ENCODE data around the gene TTF2. TPM values are rescaled to one million over a fixed set of nuclear protein-coding genes. Genes with fewer than 3 reads are reported as not detected.
A peak's percentile ranks its signal among the peaks of the same experiment; 100 is the strongest.

Gene TTF2
- total and polyA plus RNA-seq, 7 experiments from 2014 or later: 9.1 to 74.4 (median 32.6) TPM

- Histone ChIP-seq H3K27me3 (ENCODE audit: control insufficient read depth in 2 of 2, insufficient read depth in 2 of 2, low read length in 2 of 2) (no peaks in the 10 kb centered on the region), H3K4me3 (ENCODE audit: low read length) (peak within 1 kb of the TSS; percentile 97), H3K36me3 (ENCODE audit: control insufficient read depth in 2 of 3, insufficient read depth in 3 of 3, low read length in 3 of 3) (peaks cover 0 to 5% (median 0%) of the 10 kb centered on the region in 3 experiments), H3K9me3 (ENCODE audit: control insufficient read depth in 2 of 3, low read length in 3 of 3) (no peaks in the 10 kb centered on the region), H3K4me1 (ENCODE audit: control insufficient read depth in 2 of 2, insufficient read depth in 2 of 2, low read length in 2 of 2) (peaks cover 0 to 4% of the 10 kb centered on the region in 2 donors), H3K27ac (ENCODE audit: low read depth, low read length) (peak within 1 kb of the TSS; percentile 61)
- Mint-ChIP-seq H3K4me1 (peaks cover 0 to 13% (median 4%) of the 10 kb centered on the region in 7 donors), H3K9me3 (no peaks in the 10 kb centered on the region), H3K36me3 (no peaks in the 10 kb centered on the region), H3K27me3 (peaks cover 2 to 19% (median 5%) of the 10 kb centered on the region in 5 donors), H3K4me3 (peak within 1 kb of the TSS; percentile 83 to 90 (median 87)), H3K27ac (peak within 1 kb of the TSS in 6 of 9 donors; percentile 4 to 81 (median 43))
- intact Hi-C loops (cut with micrococcal nuclease): loop anchor here (1.0 to 10.0 kb wide), 11 partner anchors 61 to 776 kb away; partner anchors contain the start of genes TENT5C (in 2 of the 2), TTF2 (in 2 of the 2) and MAN1A2 (in 1 of the 2)
- ChIA-PET CTCF (interaction anchor here (1.0 to 1.4 kb wide), 2 partner anchors 12 to 384 kb away, joined by 3 to 4 read pairs; no protein-coding TSS in a partner anchor), POLR2A (no interaction called here)
- ATAC-seq (peak; percentile 90), DNase-seq (peak; percentile 64 to 81 (median 74))
These were observed 61.6 kb downstream of the TTF2 start, which contains the start of gene TRIM45 for GRCh38 chr1:117121589-117122329. Gene TRIM45, minus strand, starts transcription at chr1:117121749. Its CDS starts 548 bp downstream, at chr1:117121201.

GRCh38 chr1:117122330-117123025, 62.4 kb downstream of the TTF2 start:
- ATAC-seq (no peak), DNase-seq (no peak)
- H3K4me3 Mint-ChIP-seq: peak overlapping the region; percentile 83 to 90 (median 87)
- CTCF ChIA-PET: interaction anchor here (0.7 to 1.4 kb wide), 4 partner anchors 13 to 983 kb away, joined by 3 to 4 read pairs (median 3); no protein-coding TSS in a partner anchor
- peaks cover 0 to 13% (median 4%) of the 10 kb centered on the region in 7 donors for H3K4me1 Mint-ChIP-seq
- H3K36me3 Mint-ChIP-seq: no peaks in the 10 kb centered on the region
- H3K27me3 Mint-ChIP-seq: peaks cover 5 to 23% (median 9%) of the 10 kb centered on the region in 5 donors
- no peaks in the 10 kb centered on the region for H3K9me3 ChIP-seq (ENCODE audit: control insufficient read depth in 2 of 3, low read length in 3 of 3)
- peak overlapping the region; percentile 97 for H3K4me3 ChIP-seq (ENCODE audit: low read length)
- no peak overlapping the region for H3K27ac ChIP-seq (ENCODE audit: low read depth, low read length)
- intact Hi-C loops (cut with micrococcal nuclease): loop anchor here (1.0 to 10.0 kb wide), 9 partner anchors 138 to 775 kb away; partner anchors contain the start of genes TENT5C (in 2 of the 2) and MAN1A2 (in 1 of the 2)
- H3K9me3 Mint-ChIP-seq: no peaks in the 10 kb centered on the region
- POLR2A ChIA-PET: no interaction called here
- H3K27me3 ChIP-seq (ENCODE audit: control insufficient read depth in 2 of 2, insufficient read depth in 2 of 2, low read length in 2 of 2): no peaks in the 10 kb centered on the region
- H3K27ac Mint-ChIP-seq: peak overlapping the region in 1 of 9 donors; percentile 56
- H3K36me3 ChIP-seq (ENCODE audit: control insufficient read depth in 2 of 3, insufficient read depth in 3 of 3, low read length in 3 of 3): peaks cover 0 to 5% (median 0%) of the 10 kb centered on the region in 3 experiments
- H3K4me1 ChIP-seq (ENCODE audit: control insufficient read depth in 2 of 2, insufficient read depth in 2 of 2, low read length in 2 of 2): peaks cover 0 to 4% of the 10 kb centered on the region in 2 donors

GRCh38 chr1:117123274-117123673, 63.1 kb downstream of the TTF2 start:
- intact Hi-C loops (cut with micrococcal nuclease): loop anchor here (2.0 to 10.0 kb wide), 8 partner anchors 138 to 774 kb away; partner anchors contain the start of genes TENT5C (in 2 of the 2) and MAN1A2 (in 1 of the 2)
- Histone ChIP-seq H3K27me3 (ENCODE audit: control insufficient read depth in 2 of 2, insufficient read depth in 2 of 2, low read length in 2 of 2) (no peaks in the 10 kb centered on the region), H3K36me3 (ENCODE audit: control insufficient read depth in 2 of 3, insufficient read depth in 3 of 3, low read length in 3 of 3) (peaks cover 0 to 5% (median 0%) of the 10 kb centered on the region in 3 experiments), H3K27ac (ENCODE audit: low read depth, low read length) (no peak overlapping the region), H3K4me1 (ENCODE audit: control insufficient read depth in 2 of 2, insufficient read depth in 2 of 2, low read length in 2 of 2) (peaks cover 0 to 4% of the 10 kb centered on the region in 2 donors), H3K9me3 (ENCODE audit: control insufficient read depth in 2 of 3, low read length in 3 of 3) (no peaks in the 10 kb centered on the region), H3K4me3 (ENCODE audit: low read length) (no peak overlapping the region)
- H3K9me3 Mint-ChIP-seq: no peaks in the 10 kb centered on the region
- no peaks in the 10 kb centered on the region for H3K36me3 Mint-ChIP-seq
- H3K27ac Mint-ChIP-seq: no peak overlapping the region
- H3K4me1 Mint-ChIP-seq: peaks cover 0 to 13% (median 4%) of the 10 kb centered on the region in 7 donors
- ATAC-seq (no peak), DNase-seq (no peak)
- POLR2A ChIA-PET: no interaction called here
- CTCF ChIA-PET: interaction anchor here (1.4 kb wide), 2 partner anchors 13 to 246 kb away, joined by 3 to 4 read pairs; no protein-coding TSS in a partner anchor
- H3K27me3 Mint-ChIP-seq: peaks cover 2 to 29% (median 9%) of the 10 kb centered on the region in 5 donors
- H3K4me3 Mint-ChIP-seq: peak overlapping the region in 9 of 10 donors; percentile 3 to 86 (median 53)

- H3K9me3 Mint-ChIP-seq: no peaks in the 10 kb centered on the region
- peaks cover 5 to 34% (median 9%) of the 10 kb centered on the region in 5 donors for H3K27me3 Mint-ChIP-seq
- no peak overlapping the region for H3K27ac Mint-ChIP-seq
- H3K9me3 ChIP-seq (ENCODE audit: control insufficient read depth in 2 of 3, low read length in 3 of 3): no peaks in the 10 kb centered on the region
- H3K4me1 ChIP-seq (ENCODE audit: control insufficient read depth in 2 of 2, insufficient read depth in 2 of 2, low read length in 2 of 2): peaks cover 0 to 4% of the 10 kb centered on the region in 2 donors
- intact Hi-C loops (cut with micrococcal nuclease): loop anchor here (5.0 to 10.0 kb wide), 6 partner anchors 140 to 773 kb away; partner anchors contain the start of gene TENT5C (in 1 of the 2)
- H3K36me3 ChIP-seq (ENCODE audit: control insufficient read depth in 2 of 3, insufficient read depth in 3 of 3, low read length in 3 of 3): peaks cover 0 to 5% (median 0%) of the 10 kb centered on the region in 3 experiments
- ChIA-PET CTCF (interaction anchor here (0.6 to 1.4 kb wide), 3 partner anchors 10 to 397 kb away, joined by 3 read pairs; no protein-coding TSS in a partner anchor), POLR2A (no interaction called here)
- peaks cover 0 to 13% (median 9%) of the 10 kb centered on the region in 7 donors for H3K4me1 Mint-ChIP-seq
- no peak overlapping the region for H3K4me3 ChIP-seq (ENCODE audit: low read length)
- no peaks in the 10 kb centered on the region for H3K36me3 Mint-ChIP-seq
- H3K27ac ChIP-seq (ENCODE audit: low read depth, low read length): no peak overlapping the region
- no peaks in the 10 kb centered on the region for H3K27me3 ChIP-seq (ENCODE audit: control insufficient read depth in 2 of 2, insufficient read depth in 2 of 2, low read length in 2 of 2)
- ATAC-seq: no peak
- DNase-seq: no peak
- no peak overlapping the region for H3K4me3 Mint-ChIP-seq
These were observed 64.5 kb downstream of the TTF2 start for GRCh38 chr1:117124661-117125060.

GRCh38 chr1:117127795-117128194, 67.7 kb downstream of the TTF2 start:
- POLR2A ChIA-PET: no interaction called here
- H3K36me3 Mint-ChIP-seq: no peaks in the 10 kb centered on the region

More at GRCh38 chr1:117127795-117128194, 67.7 kb downstream of the TTF2 start:
- peaks cover 5 to 31% (median 9%) of the 10 kb centered on the region in 5 donors for H3K27me3 Mint-ChIP-seq
- DNase-seq: no peak
- H3K9me3 Mint-ChIP-seq: no peaks in the 10 kb centered on the region
- no peak overlapping the region for H3K4me3 ChIP-seq (ENCODE audit: low read length)
- no peaks in the 10 kb centered on the region for H3K4me1 ChIP-seq (ENCODE audit: control insufficient read depth in 2 of 2, insufficient read depth in 2 of 2, low read length in 2 of 2)
- H3K27ac Mint-ChIP-seq: no peak overlapping the region
- no peak overlapping the region for H3K27ac ChIP-seq (ENCODE audit: low read depth, low read length)
- intact Hi-C loops (cut with micrococcal nuclease): loop anchor here (1.0 to 10.0 kb wide), 10 partner anchors 59 to 988 kb away; no protein-coding TSS in a partner anchor
- no peaks in the 10 kb centered on the region for H3K36me3 ChIP-seq (ENCODE audit: control insufficient read depth in 2 of 3, insufficient read depth in 3 of 3, low read length in 3 of 3)
- peaks cover 0 to 11% (median 5%) of the 10 kb centered on the region in 7 donors for H3K4me1 Mint-ChIP-seq
- H3K9me3 ChIP-seq (ENCODE audit: control insufficient read depth in 2 of 3, low read length in 3 of 3): no peaks in the 10 kb centered on the region
- no peak for ATAC-seq
- CTCF ChIA-PET: interaction anchor here (0.7 to 1.6 kb wide), 5 partner anchors 33 to 390 kb away, joined by 3 to 8 read pairs (median 3); no protein-coding TSS in a partner anchor
- H3K27me3 ChIP-seq (ENCODE audit: control insufficient read depth in 2 of 2, insufficient read depth in 2 of 2, low read length in 2 of 2): no peaks in the 10 kb centered on the region
- H3K4me3 Mint-ChIP-seq: no peak overlapping the region
